H9 (cell line): Measurements from ENCODE around the gene MXRA5. TPM values are rescaled to one million over a fixed set of nuclear protein-coding genes. Genes with fewer than 3 reads are reported as not detected.

Experiments used
- DNase-seq: peaks from one replicate; pipeline ENCODE4 v3.0.0-alpha.2; 2017
- H2AFZ ChIP-seq: one replicate; pipeline ENCODE4 v1.6.1; 2013; ENCODE audit warnings: mild to moderate bottlenecking, low read length, control low read depth, moderate library complexity
- H2AK5ac ChIP-seq: 2 replicates; pipeline ENCODE4 v1.6.1; 2013; ENCODE audit warnings: low read length, control low read depth, mixed read lengths; ENCODE audit not compliant: insufficient read length
- H2BK120ac ChIP-seq: one replicate; pipeline ENCODE4 v1.6.1; 2013; ENCODE audit warnings: low read depth, mild to moderate bottlenecking, low read length, control low read depth, inconsistent platforms; ENCODE audit not compliant: poor library complexity, severe bottlenecking
- H2BK12ac ChIP-seq: 2 replicates; pipeline ENCODE4 v1.6.1; 2013; ENCODE audit warnings: low read length, control low read depth, mixed read lengths, low read depth; ENCODE audit not compliant: insufficient read length
- H2BK15ac ChIP-seq: 2 replicates; pipeline ENCODE4 v1.6.1; 2013; ENCODE audit warnings: low read depth, low read length, control low read depth
- H2BK20ac ChIP-seq: one replicate; pipeline ENCODE4 v1.6.1; 2013; ENCODE audit warnings: low read depth, mild to moderate bottlenecking, low read length, control low read depth, inconsistent platforms; ENCODE audit not compliant: poor library complexity, severe bottlenecking
- H2BK5ac ChIP-seq: 2 replicates; pipeline ENCODE4 v1.6.1; 2013; ENCODE audit warnings: low read length, control low read depth, mixed read lengths; ENCODE audit not compliant: insufficient read length
- H3K14ac ChIP-seq: 2 replicates; pipeline ENCODE4 v1.6.1; 2013; ENCODE audit warnings: low read length, control low read depth; ENCODE audit not compliant: insufficient read depth
- H3K18ac ChIP-seq: 2 replicates; pipeline ENCODE4 v1.6.1; 2013; ENCODE audit warnings: low read depth, mild to moderate bottlenecking, mixed read lengths, low read length, control low read depth; ENCODE audit not compliant: insufficient read length
- H3K23ac ChIP-seq: 2 replicates; pipeline ENCODE4 v1.6.1; 2013; ENCODE audit warnings: low read length, control low read depth, mixed read lengths, low read depth; ENCODE audit not compliant: insufficient read length
- H3K23me2 ChIP-seq: 2 replicates; pipeline ENCODE4 v1.6.1; 2013; ENCODE audit warnings: low read depth, mild to moderate bottlenecking, mixed read lengths, low read length, control low read depth; ENCODE audit not compliant: insufficient read length, poor library complexity, severe bottlenecking
- H3K27ac ChIP-seq: 2 replicates; pipeline ENCODE4 v1.5.1; 2013; ENCODE audit warnings: low read length, control low read depth, mixed read lengths, low read depth; ENCODE audit not compliant: insufficient read length
- H3K27me3 ChIP-seq: 2 replicates; pipeline ENCODE4 v1.6.1; 2013; ENCODE audit warnings: low read length, control low read depth, inconsistent platforms; ENCODE audit not compliant: insufficient read depth
- H3K4ac ChIP-seq: 2 replicates; pipeline ENCODE4 v1.6.1; 2013; ENCODE audit warnings: low read depth, mild to moderate bottlenecking, control low read depth, inconsistent platforms, low read length, moderate library complexity
- H3K4me1 ChIP-seq: 2 replicates; pipeline ENCODE4 v1.6.1; 2013; ENCODE audit warnings: low read length, control low read depth, inconsistent platforms; ENCODE audit not compliant: insufficient read depth
- H3K4me2 ChIP-seq: 2 replicates; pipeline ENCODE4 v1.6.1; 2013; ENCODE audit warnings: low read length, control low read depth, mixed read lengths; ENCODE audit not compliant: insufficient read length, insufficient read depth
- H3K56ac ChIP-seq: 2 replicates; pipeline ENCODE4 v1.6.1; 2013; ENCODE audit warnings: low read depth, mild to moderate bottlenecking, mixed read lengths, low read length, control low read depth; ENCODE audit not compliant: insufficient read length
- H3K79me1 ChIP-seq: 2 replicates; pipeline ENCODE4 v1.6.1; 2013; ENCODE audit warnings: low read depth, mild to moderate bottlenecking, moderate library complexity, low read length, control low read depth, inconsistent platforms; ENCODE audit not compliant: insufficient read depth, poor library complexity, severe bottlenecking
- H3K79me2 ChIP-seq: 2 replicates; pipeline ENCODE4 v1.6.1; 2013; ENCODE audit warnings: low read length, control low read depth, inconsistent platforms; ENCODE audit not compliant: insufficient read depth
- H3K9ac ChIP-seq: 2 replicates; pipeline ENCODE4 v1.6.1; 2013; ENCODE audit warnings: low read length, control low read depth, mixed read lengths; ENCODE audit not compliant: insufficient read length; ENCODE audit errors: extremely low read depth
- H3K9me3 ChIP-seq: one replicate; pipeline ENCODE4 v1.6.1; 2013; ENCODE audit warnings: low read depth, low read length, inconsistent platforms; ENCODE audit not compliant: control insufficient read depth
- H3T11ph ChIP-seq: one replicate; pipeline ENCODE4 v1.6.1; 2013; ENCODE audit warnings: mild to moderate bottlenecking, low read length, control low read depth, inconsistent platforms
- H4K20me1 ChIP-seq: one replicate; pipeline ENCODE4 v1.6.1; 2013; ENCODE audit not compliant: control insufficient read depth, insufficient read length, insufficient read depth
- H4K5ac ChIP-seq: 2 replicates; pipeline ENCODE4 v1.6.1; 2013; ENCODE audit warnings: low read depth, mild to moderate bottlenecking, mixed read lengths, low read length, control low read depth; ENCODE audit not compliant: insufficient read length
- H4K8ac ChIP-seq: replicated peaks from 2 replicates; pipeline ENCODE4 v1.6.1; 2013; ENCODE audit warnings: low read length, control low read depth, mixed read lengths, low read depth; ENCODE audit not compliant: insufficient read length
- H4K91ac ChIP-seq: 2 replicates; pipeline ENCODE4 v1.6.1; 2013; ENCODE audit warnings: low read depth, mild to moderate bottlenecking, moderate library complexity, mixed read lengths, low read length, control low read depth; ENCODE audit not compliant: insufficient read length
- H3K27ac Mint-ChIP-seq, 3 experiments: 2 replicates in 2 of 3; 3 replicates in 1 of 3; pipeline ENCODE4 v1.8.0; 2020 to 2021; ENCODE audit warnings: mixed read lengths in 3 of 3, mild to moderate bottlenecking in 1 of 3, moderate library complexity in 1 of 3
- H3K27me3 Mint-ChIP-seq: 2 replicates; pipeline ENCODE4 v1.8.0; 2021; ENCODE audit warnings: low read depth, mild to moderate bottlenecking, moderate library complexity, mixed read lengths
- H3K36me3 Mint-ChIP-seq, 3 experiments: 2 replicates in 2 of 3; 3 replicates in 1 of 3; pipeline ENCODE4 v1.8.0; 2020 to 2021; ENCODE audit warnings: low read depth in 3 of 3, mixed read lengths in 3 of 3; ENCODE audit not compliant: insufficient read depth in 1 of 3
- H3K4me1 Mint-ChIP-seq, 2 experiments: 2 replicates each; pipeline ENCODE4 v1.8.0; 2020; ENCODE audit warnings: mixed read lengths in 2 of 2
- H3K4me3 Mint-ChIP-seq, 2 experiments: 2 replicates in 1 of 2; 3 replicates in 1 of 2; pipeline ENCODE4 v1.8.0; 2020 to 2021; ENCODE audit warnings: mild to moderate bottlenecking in 2 of 2, mixed read lengths in 2 of 2, moderate library complexity in 1 of 2
- H3K9me3 Mint-ChIP-seq, 2 experiments: 2 replicates in 1 of 2; 3 replicates in 1 of 2; pipeline ENCODE4 v1.8.0; 2020; ENCODE audit warnings: mild to moderate bottlenecking in 2 of 2, mixed read lengths in 2 of 2, moderate library complexity in 1 of 2
- WGBS: extraction: QIAGEN DNeasy Blood & Tissue Kit; methylation state at CpG from one replicate; pipeline ENCODE4 v1.1.7; 2013; ENCODE audit warnings: missing lambda C conversion rate, low lambda C conversion rate, mixed read lengths; ENCODE audit not compliant: insufficient read length; ENCODE audit errors: extremely low coverage; 5-methylcytosine and 5-hydroxymethylcytosine counted together
- total RNA-seq: library from RNA; stranded (reverse); gene quantifications from 2 replicates; pipeline ENCODE4 v1.2.1, GENCODE V29; 2021
- TF ChIP-seq, protein P1 (sequence below): fragments of 200-600 bp; sonication (generic); conservative IDR thresholded peaks from 3 replicates; pipeline ENCODE4 v1.8.0; 2021; ENCODE audit warnings: antibody characterized with exemption, mild to moderate bottlenecking

Gene MXRA5
- total RNA-seq, 1 experiment from 2014 or later = 1.0 TPM

DNA sequence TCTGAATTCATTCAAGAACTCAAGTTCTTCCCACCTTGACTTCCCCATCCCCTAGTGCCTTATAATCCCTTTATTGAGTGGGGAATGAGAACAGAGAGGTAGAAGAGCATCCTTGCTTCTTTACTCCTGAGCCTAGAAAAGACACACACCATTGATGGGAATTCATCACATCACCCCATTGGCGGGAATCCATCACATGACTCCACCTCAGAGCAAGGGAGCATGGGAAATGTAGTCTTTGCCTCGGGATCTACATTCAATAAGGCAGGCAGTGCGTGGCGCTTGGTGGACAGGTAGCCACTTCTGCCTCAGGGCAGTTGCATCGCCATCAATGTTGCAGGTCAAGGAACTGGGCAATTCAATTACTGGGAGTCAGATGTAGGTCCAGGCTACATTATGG, 50.7 kb downstream of the MXRA5 start:
- no peaks in the 10 kb centered on the region for H3K27me3 ChIP-seq
- H3K79me2 ChIP-seq = no peaks in the 10 kb centered on the region
- Mint-ChIP-seq H3K27ac (no peak overlapping the region), H3K27me3 (peaks cover 1% of the 10 kb centered on the region; the same call in 1 of the 2 replicates), H3K4me3 (no peak overlapping the region), H3K4me1 (peaks cover 6 to 8% of the 10 kb centered on the region in 2 experiments), H3K9me3 (peaks cover 0 to 3% of the 10 kb centered on the region in 2 experiments; a peak in 2 of 5 replicates), H3K36me3 (no peaks in the 10 kb centered on the region)
- no peak overlapping the region for H4K8ac ChIP-seq
- TF ChIP-seq, protein P1, sequence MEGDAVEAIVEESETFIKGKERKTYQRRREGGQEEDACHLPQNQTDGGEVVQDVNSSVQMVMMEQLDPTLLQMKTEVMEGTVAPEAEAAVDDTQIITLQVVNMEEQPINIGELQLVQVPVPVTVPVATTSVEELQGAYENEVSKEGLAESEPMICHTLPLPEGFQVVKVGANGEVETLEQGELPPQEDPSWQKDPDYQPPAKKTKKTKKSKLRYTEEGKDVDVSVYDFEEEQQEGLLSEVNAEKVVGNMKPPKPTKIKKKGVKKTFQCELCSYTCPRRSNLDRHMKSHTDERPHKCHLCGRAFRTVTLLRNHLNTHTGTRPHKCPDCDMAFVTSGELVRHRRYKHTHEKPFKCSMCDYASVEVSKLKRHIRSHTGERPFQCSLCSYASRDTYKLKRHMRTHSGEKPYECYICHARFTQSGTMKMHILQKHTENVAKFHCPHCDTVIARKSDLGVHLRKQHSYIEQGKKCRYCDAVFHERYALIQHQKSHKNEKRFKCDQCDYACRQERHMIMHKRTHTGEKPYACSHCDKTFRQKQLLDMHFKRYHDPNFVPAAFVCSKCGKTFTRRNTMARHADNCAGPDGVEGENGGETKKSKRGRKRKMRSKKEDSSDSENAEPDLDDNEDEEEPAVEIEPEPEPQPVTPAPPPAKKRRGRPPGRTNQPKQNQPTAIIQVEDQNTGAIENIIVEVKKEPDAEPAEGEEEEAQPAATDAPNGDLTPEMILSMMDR = no peak
- H4K20me1 ChIP-seq = no peaks in the 10 kb centered on the region
- no peak overlapping the region for H2AFZ ChIP-seq
- H4K5ac ChIP-seq = no peak overlapping the region
- no peaks in the 10 kb centered on the region for H3K79me1 ChIP-seq
- DNase-seq = peak; percentile 80
- no peak overlapping the region for H3K23ac ChIP-seq
- H3K4me1 ChIP-seq = peaks cover 2% of the 10 kb centered on the region; the same call in 1 of the 2 replicates
- H3K4ac ChIP-seq = no peak overlapping the region
- H2AK5ac ChIP-seq = no peak overlapping the region
- H2BK5ac ChIP-seq = no peak overlapping the region
- H2BK15ac ChIP-seq = no peak overlapping the region
- H3T11ph ChIP-seq = no peak overlapping the region
- no peak overlapping the region for H3K27ac ChIP-seq
- H3K4me2 ChIP-seq = no peak overlapping the region
- H3K9me3 ChIP-seq = no peaks in the 10 kb centered on the region
- WGBS = no CpG with 5 or more reads among the region's 5 CpGs
- H3K14ac ChIP-seq = no peak overlapping the region
- no peak overlapping the region for H3K18ac ChIP-seq
- H3K23me2 ChIP-seq = no peaks in the 10 kb centered on the region
- no peak overlapping the region for H2BK120ac ChIP-seq
- no peak overlapping the region for H4K91ac ChIP-seq
- H2BK12ac ChIP-seq = no peak overlapping the region
- no peak overlapping the region for H2BK20ac ChIP-seq
- H3K56ac ChIP-seq = no peak overlapping the region
- H3K9ac ChIP-seq = no peak overlapping the region
